Measurements from ENCODE around the gene RBM20.
"Not testable (repeated sequence)": the region's sequence is repeated elsewhere in the genome, so short reads cannot be mapped to it uniquely, and the experiment has no call there.

Gene RBM20

DNA sequence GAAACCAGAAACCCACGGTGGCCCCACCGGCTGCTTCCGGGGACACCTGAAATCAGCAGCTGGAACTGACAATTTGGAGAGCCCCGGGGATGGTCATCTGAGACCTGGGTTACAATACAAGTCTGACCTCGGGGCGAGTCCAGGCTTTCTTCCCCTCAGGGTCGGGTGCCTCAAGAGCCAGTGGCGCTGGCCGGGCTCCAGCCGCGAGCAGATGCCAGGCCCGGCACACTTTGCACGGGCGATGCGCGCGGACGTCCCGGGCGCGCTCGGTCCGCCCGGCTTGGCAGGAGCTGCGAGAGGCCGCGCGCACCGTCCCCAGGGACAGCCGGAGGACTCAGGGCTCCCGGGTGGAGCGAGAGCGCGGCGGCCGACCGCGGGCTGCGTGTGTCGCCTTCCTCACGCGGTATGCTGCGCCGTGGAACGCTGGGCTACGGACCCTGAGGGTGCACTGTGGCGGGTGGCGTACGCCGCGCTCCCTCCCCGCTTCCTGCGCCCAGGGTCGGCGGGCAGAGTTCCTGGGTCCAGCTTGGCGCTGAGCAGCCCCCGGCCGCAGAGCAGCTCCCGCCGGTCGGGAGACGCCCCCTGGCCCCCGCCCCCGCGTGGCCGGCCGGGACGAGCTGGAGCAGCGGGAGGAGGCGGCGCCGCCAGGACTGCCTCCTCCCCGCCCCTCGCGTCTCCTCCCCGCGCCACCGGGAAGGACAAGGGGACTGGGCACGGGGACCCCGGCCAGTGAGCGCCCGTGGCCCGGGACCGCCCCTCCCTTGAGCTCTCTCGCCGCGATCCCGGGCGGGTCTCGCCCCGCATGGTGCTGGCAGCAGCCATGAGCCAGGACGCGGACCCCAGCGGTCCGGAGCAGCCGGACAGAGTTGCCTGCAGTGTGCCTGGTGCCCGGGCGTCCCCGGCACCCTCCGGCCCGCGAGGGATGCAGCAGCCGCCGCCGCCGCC lies at the start of gene RBM20:
RBM20 (plus strand) TSS at position 684 of the 945 bp plus-strand sequence; CDS start at position 803, 119 bp downstream.
- peak; percentile 41 for DNase-seq

DNA sequence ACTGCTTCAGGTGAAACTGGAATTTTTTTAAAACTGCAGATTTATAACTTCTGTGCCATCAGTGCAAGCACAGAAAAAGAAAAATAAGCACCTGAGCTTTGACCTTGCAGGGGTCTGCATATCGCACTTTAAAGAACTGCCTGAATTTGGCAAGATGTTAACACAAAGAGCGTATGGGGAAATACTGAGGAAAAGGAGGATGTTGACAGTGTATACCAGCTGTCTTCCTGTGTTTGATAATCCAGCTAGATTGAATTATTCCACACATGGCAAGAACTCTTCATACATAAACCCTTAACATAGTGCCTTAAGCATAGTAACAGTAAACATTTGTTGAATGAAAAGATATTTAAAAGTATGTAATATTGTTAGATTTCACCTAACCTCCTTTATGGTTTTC lies 46.7 kb upstream of the RBM20 start:
- no peak for DNase-seq

DNA sequence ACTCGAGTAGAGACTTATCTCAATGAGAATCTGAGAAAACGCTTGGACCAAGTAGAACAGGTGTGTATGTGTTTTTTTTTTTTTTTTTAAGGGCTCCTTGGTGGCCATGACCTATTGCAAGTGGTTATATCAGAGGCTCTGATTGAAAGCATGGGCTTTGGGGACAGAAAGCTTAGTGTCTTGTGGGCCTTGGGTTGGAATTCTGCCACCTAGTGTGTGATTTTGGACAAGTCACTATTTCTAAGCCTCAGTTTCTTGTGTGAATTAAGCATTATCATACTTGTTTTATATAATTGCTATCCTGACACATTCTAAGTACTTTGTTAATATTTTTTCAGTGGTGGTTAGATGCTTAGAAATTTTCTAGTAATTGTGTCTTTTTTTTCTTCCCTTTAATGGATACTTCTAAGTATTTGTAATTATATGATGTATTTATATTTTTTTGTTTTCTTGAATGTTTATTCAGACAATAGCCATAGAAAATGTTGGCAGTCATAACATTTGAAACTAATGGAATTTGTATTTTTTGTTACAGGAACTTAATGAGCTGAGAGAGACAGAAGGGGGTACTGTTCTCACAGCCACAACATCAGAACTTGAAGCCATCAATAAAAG lies 43.5 kb upstream of the RBM20 start:
- DNase-seq: no peak

DNA sequence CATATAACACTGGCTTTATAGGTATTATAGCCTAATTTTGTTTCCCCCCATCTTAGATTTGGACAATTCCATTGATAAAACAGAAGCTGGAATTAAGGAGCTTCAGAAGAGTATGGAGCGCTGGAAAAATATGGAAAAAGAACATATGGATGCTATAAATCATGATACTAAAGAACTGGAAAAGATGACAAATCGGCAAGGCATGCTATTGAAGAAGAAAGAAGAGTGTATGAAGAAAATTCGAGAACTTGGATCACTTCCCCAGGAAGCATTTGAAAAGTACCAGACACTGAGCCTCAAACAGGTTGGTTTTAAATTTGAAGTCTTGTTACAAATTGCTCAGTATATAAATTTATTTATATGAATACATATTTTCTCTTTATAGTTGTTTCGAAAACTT lies 42.6 kb upstream of the RBM20 start:
- DNase-seq: no peak

DNA sequence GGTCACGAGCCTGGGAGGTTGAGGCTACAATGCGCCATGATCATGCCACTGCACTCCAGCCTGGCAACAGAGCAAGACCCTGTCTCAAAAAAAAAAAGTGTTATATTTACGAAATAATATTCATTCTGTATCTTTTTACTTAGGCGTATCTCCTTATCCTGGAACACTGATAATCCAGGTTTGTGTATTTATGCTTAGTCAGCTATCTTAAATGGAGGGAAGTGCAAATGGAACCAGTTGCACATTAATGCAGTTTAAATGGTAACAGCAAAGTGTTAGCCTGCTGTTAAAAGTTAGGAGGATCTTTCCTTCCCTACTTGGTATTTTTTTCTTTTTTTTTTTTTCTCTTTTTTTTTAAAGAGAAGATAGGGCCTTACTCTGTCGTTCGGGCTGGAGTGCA lies 36.0 kb upstream of the RBM20 start:
- DNase-seq: no peak

DNA sequence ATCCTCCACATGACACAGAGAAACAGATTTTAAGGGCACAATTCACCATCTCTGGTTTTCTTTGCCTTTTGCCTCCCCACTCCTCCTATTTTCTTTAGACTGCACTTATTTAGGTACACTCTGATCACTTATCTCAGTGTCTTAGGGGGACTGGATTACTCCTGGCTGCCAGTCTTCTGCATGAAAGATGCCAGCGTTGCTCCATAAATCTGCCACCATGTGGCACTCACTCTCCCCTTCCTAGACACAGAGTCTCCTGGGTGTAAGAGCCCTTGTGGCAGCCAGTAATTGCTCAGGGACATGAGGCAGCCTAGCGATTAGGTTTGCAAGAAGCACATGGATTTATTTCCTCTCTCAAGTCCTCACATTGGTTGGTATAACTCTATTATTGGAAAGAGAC lies 34.5 kb upstream of the RBM20 start:
- DNase-seq: no peak

DNA sequence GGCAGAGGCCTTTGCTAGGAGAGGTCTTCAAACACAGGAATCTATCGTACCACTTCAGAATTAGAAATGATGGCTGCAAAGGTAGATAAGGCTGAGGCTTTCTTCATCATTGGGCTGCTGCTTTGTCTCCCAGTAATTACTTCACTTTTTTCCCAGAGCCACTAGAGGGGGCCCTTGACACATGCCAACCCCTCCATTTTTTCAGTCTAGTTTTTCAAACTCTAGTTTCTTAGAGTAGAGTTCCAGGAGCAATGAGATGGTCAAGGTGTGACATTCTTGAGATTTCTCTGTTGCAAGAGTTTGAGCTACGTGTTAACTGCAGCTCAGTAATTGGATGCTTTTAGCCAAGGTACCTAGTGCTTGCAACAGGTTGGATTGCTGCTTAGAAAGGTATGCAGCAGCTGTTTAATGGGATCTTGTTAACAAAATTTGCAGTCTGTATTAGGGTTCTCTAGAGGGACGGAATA lies 33.8 kb upstream of the RBM20 start:
- peak; percentile 24 for DNase-seq

DNA sequence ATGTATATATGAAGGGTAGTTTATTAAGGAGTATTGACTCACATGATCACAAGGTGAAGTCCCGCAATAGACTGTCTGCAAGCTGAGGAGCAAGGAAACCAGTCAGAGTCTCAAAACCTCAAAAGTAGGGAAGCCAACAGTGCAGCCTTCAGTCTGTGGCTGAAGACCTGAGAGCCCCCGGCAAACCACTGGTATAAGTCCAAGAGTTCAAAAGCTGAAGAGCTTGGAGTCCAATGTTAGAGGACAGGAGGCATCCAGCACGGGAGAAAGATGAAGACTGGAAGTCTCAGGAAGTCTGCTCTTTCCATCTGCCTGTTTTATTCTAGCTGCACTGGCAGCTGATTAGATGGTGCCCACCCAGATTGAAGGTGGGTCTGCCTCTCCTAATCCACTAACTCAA lies 33.4 kb upstream of the RBM20 start:
- not testable (repeated sequence) for DNase-seq

DNA sequence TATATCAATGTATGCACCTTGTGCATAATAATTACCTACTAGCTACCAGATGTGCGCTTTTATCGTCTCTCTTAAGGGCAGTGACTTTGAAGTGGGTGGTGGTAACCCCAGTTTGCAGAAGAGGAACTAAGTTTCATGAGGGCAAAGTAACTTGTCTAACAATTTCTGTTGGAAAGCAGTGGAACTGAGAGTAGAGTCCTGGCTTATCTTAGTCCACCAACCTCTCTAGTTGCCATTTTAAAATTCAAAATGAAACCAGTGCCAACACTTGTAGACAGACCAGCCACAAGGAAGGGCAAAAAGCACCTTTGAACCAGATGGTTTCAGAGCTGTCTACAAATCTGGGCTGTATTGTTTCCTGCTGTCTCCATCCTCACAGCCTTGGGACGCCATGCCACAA lies 32.0 kb upstream of the RBM20 start:
- DNase-seq: no peak

DNA sequence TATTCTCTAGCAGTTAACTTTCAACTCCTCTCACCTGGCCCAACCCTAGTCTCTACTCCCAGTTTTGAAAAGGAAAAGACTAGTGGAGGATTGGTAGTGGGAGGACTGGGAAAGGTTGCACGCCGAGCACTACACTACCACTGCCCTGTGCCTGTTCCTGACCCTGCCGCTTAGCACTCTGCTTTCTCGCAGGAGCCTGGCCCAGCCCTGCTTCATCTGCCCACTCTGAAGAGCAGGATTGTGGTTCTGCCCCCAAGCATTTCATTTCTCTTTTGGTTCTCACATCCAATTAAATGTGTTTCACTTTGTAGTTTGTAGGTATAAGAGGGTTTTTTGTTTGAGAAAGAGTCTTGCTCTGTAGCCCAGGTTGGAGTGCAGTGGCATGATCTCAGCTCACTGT lies 31.5 kb upstream of the RBM20 start:
- no peak for DNase-seq

DNA sequence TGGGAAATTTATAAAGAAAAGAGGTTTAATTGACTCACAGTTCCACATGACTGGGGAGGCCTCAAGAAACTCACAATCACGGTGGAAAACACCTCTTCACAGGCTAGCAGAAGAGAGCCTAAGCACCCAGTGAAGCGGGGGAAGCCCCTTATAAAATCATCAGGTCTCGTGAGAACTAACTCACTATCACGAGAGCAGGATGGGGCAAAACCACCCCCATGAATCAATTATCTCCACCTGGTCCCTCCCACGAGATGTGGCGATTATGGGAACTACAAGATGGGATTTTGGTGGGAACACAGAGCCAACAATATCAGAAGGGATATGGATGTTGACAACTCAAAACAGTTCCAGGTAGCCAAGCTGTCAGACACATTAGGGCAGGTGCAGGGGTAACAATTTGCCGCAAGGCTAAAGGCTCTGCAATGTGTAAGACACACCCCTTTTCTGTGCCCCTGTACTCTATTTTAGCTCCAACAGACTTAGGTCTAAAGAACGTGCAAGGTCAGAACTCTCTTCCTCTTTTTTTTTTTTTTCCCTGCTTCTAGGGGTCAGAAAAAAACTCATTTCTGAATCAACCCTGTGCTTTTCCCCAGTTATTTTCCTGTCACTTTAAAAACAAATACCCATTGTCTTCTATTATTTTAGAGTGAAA lies 30.7 kb upstream of the RBM20 start:
- DNase-seq: no peak

DNA sequence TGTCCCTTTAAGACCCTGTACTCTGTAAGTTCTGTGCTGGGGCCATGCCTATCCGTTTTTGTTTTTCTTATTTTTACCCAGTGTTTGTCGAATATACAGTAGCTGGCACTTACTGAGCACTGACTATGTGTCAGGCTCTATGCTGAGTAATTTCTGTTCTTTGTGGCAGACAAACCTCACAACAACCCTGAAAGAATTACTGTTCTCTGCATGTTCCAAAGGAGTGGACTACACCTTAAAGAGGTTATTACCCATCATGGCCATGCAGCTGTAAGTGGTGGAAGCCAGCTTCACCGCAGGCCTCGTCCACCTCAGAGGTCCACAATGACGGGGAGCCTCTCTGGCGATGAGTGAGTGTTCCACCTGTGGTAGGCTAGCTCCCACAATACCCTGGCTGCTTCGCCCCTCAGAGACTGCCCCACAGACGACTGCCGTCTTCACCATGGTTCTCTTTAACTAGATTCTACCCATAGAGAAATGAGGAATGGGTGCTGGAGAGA lies 30.1 kb upstream of the RBM20 start:
- DNase-seq: no peak

DNA sequence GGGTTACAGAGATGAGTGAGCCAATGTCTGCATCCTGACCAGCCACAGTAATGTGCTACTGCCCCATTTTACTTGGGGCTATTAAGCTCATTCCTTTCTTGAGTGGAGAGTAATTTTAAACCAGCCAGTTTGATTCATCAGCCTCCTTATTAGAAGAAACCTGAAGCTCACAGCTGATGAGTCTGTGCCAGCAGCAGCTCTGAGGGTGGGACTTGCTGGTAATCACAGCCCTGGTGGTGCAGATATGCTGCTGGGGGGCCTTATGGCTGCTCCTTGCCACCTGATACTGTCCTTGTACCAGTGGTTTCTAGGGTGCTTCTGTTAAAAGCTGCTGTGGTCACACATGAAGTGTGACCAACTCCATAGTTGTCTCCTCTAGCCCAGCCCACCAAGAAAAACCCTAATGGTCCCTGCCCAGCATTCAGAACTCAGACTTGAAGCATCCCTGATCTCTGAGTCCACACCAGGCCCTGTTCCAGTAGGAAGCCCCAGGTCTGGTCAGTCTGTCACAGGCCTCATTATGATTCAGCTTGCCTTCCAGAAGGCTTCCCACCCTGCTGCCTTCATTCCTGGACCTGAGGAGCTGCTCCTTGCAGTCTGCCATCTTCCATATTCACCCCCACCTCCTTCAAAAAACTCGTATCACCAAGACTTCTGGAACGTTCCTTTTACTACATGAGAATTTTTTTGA lies 28.9 kb upstream of the RBM20 start:
- DNase-seq: no peak

DNA sequence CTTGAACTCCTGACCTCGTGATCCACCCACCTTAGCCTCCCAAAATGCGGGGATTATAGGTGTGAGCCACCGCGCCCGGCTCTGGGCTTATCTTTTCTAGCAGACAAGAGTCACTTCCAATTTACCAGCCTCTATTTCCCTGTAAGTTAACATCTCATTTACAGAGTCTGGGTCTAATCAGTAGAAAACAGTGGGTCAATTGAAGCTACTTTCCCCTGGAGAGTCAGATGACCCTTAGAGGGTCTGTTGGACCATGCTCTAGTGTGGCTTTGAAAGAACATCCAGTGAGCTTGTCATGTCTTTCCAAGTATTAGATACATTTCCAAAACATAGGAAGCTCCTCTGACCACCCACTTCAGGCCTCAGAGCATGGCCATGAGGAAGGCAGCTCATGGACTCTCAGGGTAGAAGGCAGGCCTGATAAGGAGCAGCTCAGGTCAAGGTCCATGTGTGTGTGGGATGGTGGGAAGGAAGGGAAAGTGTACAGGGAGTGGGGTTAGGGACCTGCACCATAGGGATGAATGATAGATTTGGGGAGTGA lies 27.6 kb upstream of the RBM20 start:
- no peak for DNase-seq

DNA sequence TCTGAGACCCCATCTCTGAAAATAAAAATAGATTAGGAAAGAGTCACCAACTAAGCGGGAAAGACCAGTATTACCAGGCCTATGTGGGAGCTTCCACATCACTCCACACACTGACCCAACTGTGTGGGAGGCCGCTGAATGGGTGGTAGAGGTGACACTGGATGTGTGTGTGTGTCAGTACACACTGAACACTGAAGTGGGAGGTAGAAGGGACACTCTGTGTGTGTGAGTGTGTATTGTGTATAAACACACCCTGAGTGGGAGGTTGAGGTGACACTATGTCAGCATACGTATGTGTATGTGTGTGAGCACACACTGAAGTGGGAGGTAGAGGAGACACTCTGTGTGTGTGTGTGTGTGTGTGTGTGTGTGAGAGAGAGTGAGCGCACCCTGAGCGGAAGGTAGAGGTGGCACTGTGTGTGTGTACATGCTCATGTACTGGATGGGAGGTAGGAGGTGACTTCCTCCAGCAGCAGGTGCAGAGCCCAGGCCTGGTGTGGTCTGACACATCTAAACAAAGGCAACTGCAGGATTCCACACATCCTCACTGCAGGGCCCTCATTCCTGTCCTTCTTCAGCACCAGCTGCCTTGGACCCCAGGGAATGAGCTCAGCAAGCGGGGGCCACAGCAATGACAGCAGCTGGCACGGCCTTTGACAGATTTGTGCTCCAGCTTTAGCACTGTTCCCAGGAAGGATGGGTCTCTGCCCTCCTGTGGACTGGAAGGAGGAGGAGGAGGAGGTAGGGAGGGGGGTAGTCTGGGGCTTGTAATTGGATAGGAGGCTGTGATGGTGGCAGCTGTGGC lies 26.5 kb upstream of the RBM20 start:
- DNase-seq: no peak

DNA sequence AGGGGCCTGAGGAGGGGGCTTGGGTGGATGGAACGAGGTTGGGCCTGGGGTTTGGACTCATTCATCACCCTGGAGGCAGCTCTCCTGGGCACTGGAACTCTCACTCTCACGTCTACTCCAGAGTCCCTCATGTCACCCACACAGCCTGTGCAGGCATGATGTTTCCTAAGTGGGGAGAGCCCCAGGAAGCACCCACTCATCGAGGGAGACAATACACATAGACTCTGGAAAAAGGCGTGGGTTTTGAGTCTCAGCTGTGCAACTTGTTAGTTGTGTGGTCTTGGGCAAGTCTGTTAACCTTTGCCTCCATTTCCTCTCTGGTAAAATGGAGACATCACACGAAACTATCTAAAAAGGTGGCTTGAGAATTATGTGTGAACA lies 25.9 kb upstream of the RBM20 start:
- DNase-seq: no peak

DNA sequence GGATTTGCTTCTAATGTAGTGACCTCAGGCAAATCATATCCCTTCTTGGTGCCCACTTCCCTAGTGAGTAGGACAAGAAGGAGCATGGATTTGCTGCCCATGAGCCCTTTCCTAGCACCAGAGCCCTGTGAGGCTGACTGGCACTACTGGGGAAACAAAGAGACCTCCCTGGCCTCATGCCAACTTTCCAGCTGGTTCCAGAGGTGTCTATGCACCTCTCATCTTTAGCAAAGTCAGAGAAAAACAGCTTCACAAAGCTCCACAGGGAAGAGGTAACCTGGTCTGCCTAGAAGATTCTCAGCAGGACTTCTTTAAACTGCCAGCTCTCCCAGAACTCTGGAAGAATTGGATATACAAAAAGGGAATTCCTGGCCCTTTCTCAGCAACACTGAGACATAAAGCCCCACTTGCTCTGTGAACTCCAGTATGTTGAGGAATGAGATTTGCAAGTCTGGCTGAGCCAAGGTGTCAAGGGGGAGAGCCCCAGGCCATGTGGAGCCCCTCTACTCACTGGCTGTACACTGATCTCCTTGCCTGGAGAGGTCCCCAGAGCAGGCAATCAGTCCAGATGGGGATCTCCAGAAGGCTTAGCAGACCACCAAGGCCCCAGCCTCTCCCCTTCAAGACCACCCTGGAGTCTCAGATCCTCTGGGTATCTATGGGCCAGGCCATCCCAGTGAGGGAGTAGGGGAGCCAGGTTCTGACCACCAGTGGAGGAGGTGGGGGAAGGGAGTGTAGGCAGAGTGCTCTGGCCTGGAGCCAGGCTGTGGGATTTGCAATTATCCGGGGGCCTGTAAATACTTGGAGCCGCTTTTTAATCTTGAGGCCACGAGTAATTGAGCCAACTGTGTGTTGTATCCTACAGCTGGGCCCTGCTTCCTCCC lies 24.4 kb upstream of the RBM20 start:
- DNase-seq: no peak

DNA sequence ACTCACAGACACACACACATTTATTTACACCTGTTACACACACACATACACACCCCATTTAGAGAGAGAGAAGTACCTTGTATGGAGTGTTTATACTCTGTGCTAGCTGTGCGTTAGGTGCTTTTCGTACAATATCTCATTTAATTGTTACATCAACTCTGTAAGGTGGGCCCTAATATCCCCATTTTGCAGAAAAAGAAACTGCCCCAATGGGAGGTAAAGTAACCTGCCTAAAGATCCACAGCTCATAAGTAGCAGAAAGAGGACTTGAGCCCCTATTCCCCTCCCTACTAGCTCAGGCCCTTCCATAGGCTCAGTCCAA lies 23.8 kb upstream of the RBM20 start:
- DNase-seq: no peak

DNA sequence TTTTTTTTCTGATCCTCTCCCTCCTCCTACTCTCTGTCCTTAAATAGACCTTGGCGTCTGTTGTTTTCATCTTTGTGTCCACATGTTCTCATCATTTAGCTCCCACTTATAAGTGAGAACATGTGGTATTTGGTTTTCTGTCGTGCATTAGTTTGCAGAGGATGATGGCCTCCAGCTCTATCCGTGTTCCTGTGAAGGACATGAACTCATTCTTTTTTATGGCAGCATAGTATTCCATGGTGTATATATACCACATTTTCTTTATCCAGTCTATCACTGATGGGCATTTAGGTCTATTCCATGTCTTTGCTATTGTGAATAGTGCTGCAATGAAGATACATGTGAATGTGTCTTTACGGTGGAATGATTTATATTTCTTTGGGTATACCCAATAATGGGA lies 20.8 kb upstream of the RBM20 start:
- not testable (repeated sequence) for DNase-seq

DNA sequence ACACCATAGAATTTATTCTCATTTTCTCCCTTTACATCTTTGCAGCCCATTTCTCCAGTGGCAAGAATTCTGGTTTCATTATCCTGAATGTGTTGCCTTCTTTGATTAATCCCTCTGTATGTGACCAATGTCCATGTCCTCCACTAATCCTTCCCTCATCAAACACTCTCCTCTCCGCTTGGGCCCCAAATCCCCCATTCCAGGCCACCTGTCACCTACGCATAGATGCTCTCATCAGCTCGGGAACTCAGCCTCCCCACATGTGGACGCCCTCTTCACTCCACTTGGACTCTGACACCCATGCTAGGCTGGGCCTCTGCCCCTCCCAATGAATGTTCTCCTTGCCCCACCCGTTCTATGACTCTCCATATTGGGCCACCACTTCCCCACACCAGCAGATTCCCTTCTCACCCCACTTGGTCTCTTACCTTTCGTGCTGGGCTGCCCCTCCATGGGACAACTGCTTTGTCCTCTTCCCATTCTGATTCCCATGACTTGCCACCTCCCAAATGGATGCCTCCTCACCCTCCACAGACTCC lies 18.7 kb upstream of the RBM20 start:
- DNase-seq: no peak

Measured in 8988T (cell line).